ENCODE measurements around the gene PLEKHO2.
A peak's percentile ranks its signal among the peaks of the same experiment; 100 is the strongest.

Gene PLEKHO2

DNA sequence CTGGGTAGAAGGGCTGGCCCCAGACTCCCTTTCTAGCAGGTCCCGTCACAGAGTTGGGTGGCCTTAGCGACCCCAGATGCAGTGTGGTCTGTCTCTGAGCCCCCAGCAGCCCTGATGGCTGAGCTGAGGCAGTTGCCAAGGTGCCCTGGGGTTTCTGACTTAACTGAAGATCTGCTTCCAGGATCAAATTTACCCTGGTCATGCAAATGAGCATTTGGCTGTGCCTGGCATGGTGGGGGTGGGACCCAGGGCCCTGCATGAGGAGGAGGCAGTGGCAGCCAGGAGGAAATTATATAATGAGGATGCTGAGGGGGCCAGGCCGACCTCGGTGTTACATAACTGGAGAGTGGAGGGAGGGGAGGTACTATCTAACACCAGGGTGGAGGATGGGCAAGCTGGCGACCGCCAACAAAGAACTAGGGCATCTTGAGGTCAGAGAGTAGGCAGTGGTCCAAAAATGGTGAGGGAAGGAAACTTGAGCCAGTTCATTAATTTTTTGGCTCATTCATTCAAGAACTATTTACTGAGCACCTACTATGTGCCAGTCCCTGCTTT is 16.4 kb downstream of the PLEKHO2 start:
- H3K9me3 Mint-ChIP-seq, result no peaks in the 10 kb centered on the region

DNA sequence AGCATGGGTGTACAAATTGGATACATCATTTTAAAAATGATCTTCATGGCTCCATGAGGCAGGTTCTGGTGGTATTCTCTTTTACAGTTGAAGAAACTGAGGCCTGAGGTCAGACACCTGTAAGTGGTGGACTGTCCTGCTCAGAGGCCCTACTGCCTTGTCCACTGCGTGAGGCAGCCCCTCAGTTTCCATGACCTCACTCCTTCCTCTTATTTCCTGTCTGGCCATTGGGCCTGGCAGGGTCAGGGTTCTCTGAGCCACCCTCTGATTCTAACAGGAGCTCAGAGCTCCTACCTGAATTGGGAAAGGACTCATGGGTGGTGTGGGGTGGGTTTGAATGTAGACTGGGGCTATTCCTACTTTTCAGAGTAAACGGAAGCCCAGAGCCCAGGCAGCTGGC is 17.5 kb downstream of the PLEKHO2 start:
- no peaks in the 10 kb centered on the region for H3K27me3 Mint-ChIP-seq
- H3K4me3 Mint-ChIP-seq, result no peak overlapping the region
- peaks cover 89% of the 10 kb centered on the region for H3K36me3 Mint-ChIP-seq
- peaks cover 66% of the 10 kb centered on the region for H3K4me1 Mint-ChIP-seq
- H3K27ac Mint-ChIP-seq, result no peak overlapping the region
- no peaks in the 10 kb centered on the region for H3K9me3 Mint-ChIP-seq
- no peak for ATAC-seq

More for the DNA sequence above, 16.4 kb downstream of the PLEKHO2 start:
- ATAC-seq, result no peak
- Mint-ChIP-seq H3K4me1 (peaks cover 62% of the 10 kb centered on the region), H3K27me3 (no peaks in the 10 kb centered on the region), H3K27ac (peak overlapping the region; percentile 80), H3K4me3 (no peak overlapping the region), H3K36me3 (peaks cover 86% of the 10 kb centered on the region)

DNA sequence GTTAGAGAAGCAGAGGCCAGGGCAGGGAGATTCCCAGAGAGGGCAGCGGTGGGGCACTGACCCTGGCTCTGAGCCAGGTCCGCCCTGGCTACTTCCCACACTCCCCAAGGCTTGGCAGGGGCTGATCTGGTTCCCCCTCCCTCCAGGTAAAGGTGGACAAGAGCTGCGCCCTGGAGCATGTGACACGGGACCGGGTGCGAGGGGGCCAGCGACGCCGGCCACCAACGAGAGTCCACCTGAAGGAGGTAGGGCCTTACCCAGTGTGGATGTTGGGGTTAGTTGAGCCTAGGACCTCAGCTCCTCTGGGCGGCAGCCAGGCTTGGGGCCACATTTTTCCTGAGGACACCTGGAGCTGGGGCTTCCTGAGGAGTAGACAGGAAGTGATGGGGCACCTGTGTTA is 19.6 kb downstream of the PLEKHO2 start:
- Mint-ChIP-seq H3K4me1 (peaks cover 66% of the 10 kb centered on the region), H3K9me3 (no peaks in the 10 kb centered on the region), H3K27ac (no peak overlapping the region), H3K4me3 (no peak overlapping the region), H3K36me3 (peaks cover 72% of the 10 kb centered on the region), H3K27me3 (no peaks in the 10 kb centered on the region)
- no peak for ATAC-seq

DNA sequence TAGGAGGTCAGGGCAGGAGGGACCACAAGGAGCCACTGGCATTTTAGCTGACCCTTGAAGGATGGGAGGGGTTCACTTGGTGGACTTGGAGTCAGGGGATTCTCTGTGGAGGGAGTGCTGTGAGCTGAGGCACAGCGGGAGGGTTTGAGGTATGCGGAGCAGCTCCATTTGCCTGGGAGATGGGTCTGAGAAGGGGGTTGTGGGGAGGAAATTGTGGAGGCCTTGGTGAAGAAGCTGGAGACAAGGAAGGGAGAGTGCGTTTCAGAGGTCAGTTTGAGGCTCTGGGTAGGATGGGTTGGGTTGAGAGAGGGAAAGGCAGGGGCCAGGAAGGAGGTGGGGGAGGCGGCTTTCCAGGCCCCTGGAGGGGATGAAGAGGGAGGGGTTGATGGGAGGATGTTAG is 20.2 kb downstream of the PLEKHO2 start:
- no peak for ATAC-seq

DNA sequence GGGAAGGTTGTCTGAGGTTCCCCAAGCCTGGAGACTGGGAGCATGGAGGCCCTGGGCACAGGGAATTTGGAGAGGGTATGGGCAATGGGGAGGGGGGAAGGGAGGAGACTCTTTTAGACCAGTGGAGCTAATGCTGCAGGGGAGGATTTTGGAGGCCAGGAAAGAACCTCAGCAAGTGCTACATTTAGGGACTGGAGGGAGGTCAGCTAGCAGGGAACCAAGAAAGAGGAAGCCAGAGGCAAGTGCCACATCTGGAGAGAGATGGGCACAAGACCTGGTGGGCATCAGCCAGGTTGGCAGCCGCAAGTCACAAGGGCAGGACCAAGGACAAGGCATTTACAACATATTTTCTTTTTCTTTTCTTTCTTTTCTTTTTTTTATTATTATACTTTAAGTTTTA is 20.7 kb downstream of the PLEKHO2 start:
- ATAC-seq, result no peak
- Mint-ChIP-seq H3K4me3 (no peak overlapping the region), H3K36me3 (peaks cover 70% of the 10 kb centered on the region), H3K9me3 (no peaks in the 10 kb centered on the region), H3K27me3 (no peaks in the 10 kb centered on the region), H3K27ac (peak overlapping the region; percentile 17), H3K4me1 (peaks cover 62% of the 10 kb centered on the region)

More for the DNA sequence above, 20.2 kb downstream of the PLEKHO2 start:
- Mint-ChIP-seq H3K36me3 (peaks cover 70% of the 10 kb centered on the region), H3K27ac (peak overlapping the region; percentile 17), H3K27me3 (no peaks in the 10 kb centered on the region), H3K4me3 (no peak overlapping the region), H3K4me1 (peaks cover 62% of the 10 kb centered on the region), H3K9me3 (no peaks in the 10 kb centered on the region)

DNA sequence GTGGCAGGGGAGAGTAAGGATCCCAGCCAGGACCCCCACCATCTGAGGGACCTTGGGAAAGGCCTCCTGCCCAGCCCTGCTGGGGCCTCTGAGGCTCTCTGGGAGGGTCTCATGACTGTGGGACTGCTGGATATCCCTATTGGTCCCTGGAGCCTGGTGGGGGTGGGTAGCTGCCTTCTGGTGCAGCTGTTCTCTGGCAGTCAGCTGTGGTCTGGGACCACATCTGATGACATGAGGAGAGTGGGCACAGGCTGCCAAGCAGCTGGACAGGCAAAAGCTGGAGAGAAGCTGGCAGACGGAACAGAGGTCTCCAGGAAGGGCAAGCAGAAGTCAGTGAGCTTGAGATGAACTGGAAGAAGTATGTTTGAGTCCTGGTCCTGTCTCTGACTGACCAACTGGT is 22.4 kb downstream of the PLEKHO2 start:
- no peaks in the 10 kb centered on the region for H3K9me3 Mint-ChIP-seq
- peaks cover 58% of the 10 kb centered on the region for H3K36me3 Mint-ChIP-seq
- no peak for ATAC-seq

DNA sequence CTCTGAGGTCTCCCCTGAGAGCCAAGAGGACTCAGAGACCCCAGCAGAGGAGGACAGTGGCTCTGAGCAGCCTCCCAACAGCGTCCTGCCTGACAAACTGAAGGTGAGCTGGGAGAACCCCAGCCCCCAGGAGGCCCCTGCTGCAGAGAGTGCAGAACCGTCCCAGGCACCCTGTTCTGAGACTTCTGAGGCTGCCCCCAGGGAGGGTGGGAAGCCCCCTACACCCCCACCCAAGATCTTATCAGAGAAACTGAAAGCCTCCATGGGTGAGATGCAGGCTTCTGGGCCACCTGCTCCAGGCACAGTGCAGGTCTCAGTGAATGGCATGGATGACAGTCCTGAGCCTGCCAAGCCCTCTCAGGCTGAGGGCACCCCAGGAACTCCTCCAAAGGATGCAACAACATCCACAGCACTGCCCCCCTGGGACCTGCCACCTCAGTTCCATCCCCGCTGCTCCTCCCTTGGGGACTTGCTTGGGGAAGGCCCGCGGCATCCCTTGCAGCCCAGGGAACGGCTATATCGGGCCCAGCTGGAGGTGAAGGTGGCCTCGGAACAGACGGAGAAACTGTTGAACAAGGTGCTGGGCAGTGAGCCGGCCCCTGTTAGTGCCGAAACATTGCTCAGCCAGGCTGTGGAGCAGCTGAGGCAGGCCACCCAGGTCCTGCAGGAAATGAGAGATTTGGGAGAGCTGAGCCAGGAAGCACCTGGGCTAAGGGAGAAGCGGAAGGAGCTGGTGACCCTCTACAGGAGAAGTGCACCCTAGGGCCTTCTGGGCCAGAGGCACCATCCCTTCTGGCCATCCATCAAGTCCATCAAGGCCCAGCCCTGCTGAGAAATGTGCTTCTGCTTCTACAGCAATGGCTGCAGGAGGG is 23.6 kb downstream of the PLEKHO2 start:
- Mint-ChIP-seq H3K9me3 (no peaks in the 10 kb centered on the region), H3K4me3 (peak overlapping the region; percentile 18), H3K27me3 (no peaks in the 10 kb centered on the region), H3K36me3 (peaks cover 58% of the 10 kb centered on the region), H3K27ac (peak overlapping the region; percentile 58), H3K4me1 (peaks cover 55% of the 10 kb centered on the region)
- peak; percentile 82 for ATAC-seq

More for the DNA sequence above, 22.4 kb downstream of the PLEKHO2 start:
- no peak overlapping the region for H3K4me3 Mint-ChIP-seq
- H3K4me1 Mint-ChIP-seq, result peaks cover 48% of the 10 kb centered on the region
- peak overlapping the region; percentile 58 for H3K27ac Mint-ChIP-seq
- H3K27me3 Mint-ChIP-seq, result no peaks in the 10 kb centered on the region

DNA sequence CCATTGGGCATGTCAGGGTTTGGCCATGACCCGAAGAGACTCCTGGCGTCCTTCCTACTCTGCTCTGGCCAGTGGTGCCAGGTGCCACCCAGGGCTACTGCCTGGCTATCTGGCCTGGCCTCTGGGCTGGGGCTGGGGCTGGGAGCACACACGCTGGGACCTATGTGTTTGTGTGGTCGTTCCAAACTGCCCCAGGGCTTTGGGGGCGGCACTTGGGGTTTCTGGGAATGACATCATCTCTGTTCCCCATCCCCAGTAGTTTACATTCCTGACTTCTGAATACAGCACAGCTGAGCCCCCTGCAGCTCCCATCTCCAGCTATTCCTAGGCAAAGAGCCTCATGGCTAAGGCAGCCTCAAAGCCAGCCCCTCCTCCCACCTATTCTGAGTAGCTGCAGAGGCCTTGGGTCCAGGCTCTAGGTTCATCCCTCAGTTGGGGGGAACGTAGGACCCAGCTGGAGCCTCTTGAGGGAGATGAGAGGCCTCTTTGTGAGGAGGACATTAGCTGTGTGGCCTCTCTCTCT is 24.3 kb downstream of the PLEKHO2 start:
- Mint-ChIP-seq H3K36me3 (peaks cover 55% of the 10 kb centered on the region), H3K4me1 (peaks cover 55% of the 10 kb centered on the region), H3K27me3 (no peaks in the 10 kb centered on the region), H3K4me3 (no peak overlapping the region), H3K9me3 (no peaks in the 10 kb centered on the region), H3K27ac (no peak overlapping the region)
- no peak for ATAC-seq

DNA sequence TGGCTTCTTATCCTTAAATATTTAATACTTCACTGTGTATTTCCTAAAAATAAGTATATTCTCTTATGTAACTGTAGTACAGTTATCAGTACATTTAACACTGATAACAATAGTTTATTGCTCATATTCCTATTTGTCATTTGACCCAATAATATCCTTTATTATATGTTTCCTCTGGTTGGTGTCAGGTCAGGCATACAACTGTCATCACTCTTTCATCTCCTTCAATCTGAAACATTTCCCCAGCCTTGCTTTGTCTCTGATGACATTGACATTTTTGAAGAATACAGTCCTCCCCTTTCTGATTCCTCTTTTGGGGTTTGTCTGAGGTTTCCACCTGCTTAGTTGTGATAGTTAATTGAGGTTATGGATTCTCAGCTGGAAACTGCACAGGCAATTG is 27.8 kb downstream of the PLEKHO2 start:
- Mint-ChIP-seq H3K4me3 (no peak overlapping the region), H3K27ac (peak overlapping the region; percentile 20), H3K9me3 (no peaks in the 10 kb centered on the region), H3K36me3 (peaks cover 26% of the 10 kb centered on the region), H3K27me3 (no peaks in the 10 kb centered on the region), H3K4me1 (peaks cover 44% of the 10 kb centered on the region)
- ATAC-seq, result no peak

DNA sequence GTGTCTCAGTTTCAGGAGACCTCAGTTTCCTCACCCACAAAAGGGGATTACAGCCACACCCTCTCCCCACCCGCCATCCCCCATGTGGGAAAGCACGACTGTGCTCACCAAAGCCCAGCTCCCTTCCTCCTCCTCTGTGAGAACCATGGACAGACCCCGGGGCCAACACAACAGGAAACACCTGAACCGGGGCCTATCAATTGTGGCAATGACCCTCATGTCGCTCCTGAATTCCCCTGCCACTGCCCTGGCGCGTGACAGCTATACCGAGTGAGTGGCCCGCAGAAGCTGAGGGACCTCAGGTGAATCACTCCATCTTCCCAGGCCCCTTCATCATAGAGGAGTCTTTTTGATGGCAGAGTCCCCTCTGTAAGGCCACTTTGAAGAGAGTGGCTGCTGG is 28.6 kb downstream of the PLEKHO2 start:
- Mint-ChIP-seq H3K27me3 (no peaks in the 10 kb centered on the region), H3K36me3 (peaks cover 26% of the 10 kb centered on the region), H3K9me3 (no peaks in the 10 kb centered on the region), H3K27ac (no peak overlapping the region), H3K4me3 (no peak overlapping the region), H3K4me1 (peaks cover 43% of the 10 kb centered on the region)
- no peak for ATAC-seq

DNA sequence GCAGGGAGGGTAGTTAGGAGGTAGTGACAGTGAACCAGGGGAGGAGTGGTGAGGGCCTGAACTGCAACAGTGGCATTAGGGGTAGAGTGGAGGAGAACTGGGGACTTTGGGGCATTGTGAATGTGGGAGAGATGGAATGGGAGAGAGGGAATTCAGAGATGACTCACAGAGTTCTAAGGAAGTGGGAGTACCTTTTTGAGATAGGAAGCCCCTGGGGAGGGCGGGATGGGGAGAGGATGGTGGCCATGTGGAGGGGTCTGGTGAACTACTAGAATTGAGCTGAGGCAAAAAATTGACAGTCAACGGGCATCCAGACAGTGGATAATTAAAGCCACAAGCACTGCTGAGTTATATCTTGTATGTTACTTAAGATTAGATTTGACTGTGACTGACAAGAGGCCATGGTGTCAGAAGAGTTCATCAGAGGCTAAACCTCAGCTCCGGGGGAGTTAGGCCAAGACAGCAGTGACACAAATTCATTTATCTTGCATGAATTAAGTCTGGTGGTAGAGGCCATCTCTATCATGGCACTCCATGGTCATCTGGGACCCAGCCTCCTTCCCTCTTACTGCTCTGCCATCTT is 34.0 kb downstream of the PLEKHO2 start:
- Mint-ChIP-seq H3K4me3 (no peak overlapping the region), H3K36me3 (no peaks in the 10 kb centered on the region), H3K4me1 (peaks cover 38% of the 10 kb centered on the region), H3K9me3 (no peaks in the 10 kb centered on the region), H3K27ac (peak overlapping the region; percentile 26), H3K27me3 (no peaks in the 10 kb centered on the region)
- ATAC-seq, result no peak

DNA sequence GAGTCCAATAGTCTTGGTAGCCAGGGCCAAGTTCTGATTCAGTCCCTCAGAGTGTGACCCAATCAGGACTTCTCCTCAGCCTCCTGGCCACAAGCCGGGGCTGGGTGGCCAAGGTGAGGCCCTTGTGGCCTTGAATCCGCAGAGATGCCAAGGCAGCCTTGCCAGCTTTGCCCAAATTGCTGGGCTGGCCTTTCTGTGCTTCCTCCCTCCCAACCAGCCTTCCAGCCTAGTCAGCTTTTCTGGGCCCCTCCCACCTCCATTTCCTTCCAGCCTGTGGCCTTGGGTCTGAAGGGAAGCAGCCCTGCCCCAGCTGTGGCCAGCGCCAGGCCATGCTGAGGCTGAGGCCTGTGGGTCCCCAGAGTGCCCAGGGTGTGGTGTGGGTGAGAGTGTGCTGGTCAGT is 35.7 kb downstream of the PLEKHO2 start:
- no peak for ATAC-seq
- Mint-ChIP-seq H3K4me3 (no peak overlapping the region), H3K27me3 (no peaks in the 10 kb centered on the region), H3K9me3 (no peaks in the 10 kb centered on the region), H3K4me1 (peaks cover 48% of the 10 kb centered on the region), H3K27ac (peak overlapping the region; percentile 11), H3K36me3 (no peaks in the 10 kb centered on the region)

DNA sequence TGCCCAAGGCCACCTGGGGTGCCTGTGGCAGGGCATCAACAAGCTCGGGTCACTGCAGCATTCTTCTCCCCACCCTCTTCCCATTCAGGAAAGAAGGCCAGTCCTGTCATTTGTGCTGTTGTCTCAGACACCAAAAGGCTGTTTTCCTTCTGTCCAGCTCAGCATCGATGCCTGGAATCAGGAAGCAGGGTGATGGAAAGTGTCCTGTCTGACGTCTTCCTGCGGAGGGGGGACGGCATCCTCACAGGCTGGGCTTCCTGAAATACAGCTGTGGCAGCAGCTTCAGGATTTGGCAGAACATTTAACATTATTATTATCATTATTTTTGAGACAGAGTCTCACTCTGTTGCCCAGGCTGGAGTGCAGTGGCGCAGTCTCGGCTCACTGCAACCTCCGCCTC is 37.0 kb downstream of the PLEKHO2 start:
- Mint-ChIP-seq H3K36me3 (no peaks in the 10 kb centered on the region), H3K9me3 (no peaks in the 10 kb centered on the region), H3K27ac (peak overlapping the region; percentile 11), H3K27me3 (no peaks in the 10 kb centered on the region), H3K4me1 (peaks cover 54% of the 10 kb centered on the region), H3K4me3 (no peak overlapping the region)
- no peak for ATAC-seq

DNA sequence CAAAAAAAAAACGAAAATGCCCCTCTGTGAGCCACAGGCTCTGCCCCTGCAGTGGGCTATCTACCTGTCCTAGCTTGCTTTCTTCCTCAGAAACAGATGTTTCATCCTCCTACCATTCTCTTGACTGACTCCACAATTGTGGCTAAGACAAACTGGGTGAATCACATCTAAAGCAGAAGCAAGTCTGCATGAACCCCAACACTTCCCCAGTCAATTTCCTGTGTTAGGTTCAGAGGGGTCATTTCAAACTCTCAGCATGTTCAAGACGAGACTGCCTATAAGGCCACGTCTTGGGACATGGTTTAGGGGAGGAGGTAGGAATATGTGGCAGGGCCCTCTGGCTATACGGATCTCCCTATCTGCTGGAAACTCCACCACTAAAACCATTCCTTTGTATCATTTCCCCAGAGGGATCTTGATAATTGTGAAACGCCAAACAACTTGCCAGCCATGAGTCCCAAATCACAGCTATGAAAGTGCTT is 41.4 kb downstream of the PLEKHO2 start:
- Mint-ChIP-seq H3K9me3 (no peaks in the 10 kb centered on the region), H3K4me1 (peaks cover 33% of the 10 kb centered on the region), H3K27me3 (no peaks in the 10 kb centered on the region), H3K36me3 (no peaks in the 10 kb centered on the region), H3K4me3 (peak overlapping the region; percentile 11), H3K27ac (peak overlapping the region; percentile 88)
- ATAC-seq, result peak; percentile 80

DNA sequence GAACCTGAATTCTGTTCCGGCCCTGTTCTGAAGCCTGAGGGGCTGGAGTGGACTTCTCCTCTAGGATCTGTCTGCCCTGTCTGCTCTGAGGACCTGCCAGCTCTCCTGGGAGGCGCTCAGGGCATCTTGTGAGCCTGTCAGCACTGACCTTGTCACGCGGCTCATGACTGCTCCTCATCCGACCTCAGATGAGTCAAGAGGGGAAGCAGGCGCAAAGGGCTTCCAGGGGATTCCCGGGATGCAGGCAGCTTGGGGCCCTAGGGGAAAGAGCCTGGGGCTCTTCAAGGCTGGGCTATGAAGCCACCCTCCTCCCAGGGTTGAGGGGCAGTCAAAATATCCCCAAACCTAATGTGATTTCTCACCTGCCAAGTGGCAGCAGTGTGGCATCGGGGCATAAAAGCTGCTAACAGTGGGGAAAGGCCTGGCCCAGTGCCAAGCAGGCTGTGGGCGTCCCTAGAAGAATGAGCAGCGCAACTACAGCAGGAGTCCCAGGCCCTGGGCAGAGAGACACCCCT is 42.3 kb downstream of the PLEKHO2 start:
- peak; percentile 88 for ATAC-seq
- H3K4me1 Mint-ChIP-seq, result peaks cover 31% of the 10 kb centered on the region
- H3K36me3 Mint-ChIP-seq, result no peaks in the 10 kb centered on the region
- H3K4me3 Mint-ChIP-seq, result peak overlapping the region; percentile 5
- H3K27me3 Mint-ChIP-seq, result no peaks in the 10 kb centered on the region
- peak overlapping the region; percentile 88 for H3K27ac Mint-ChIP-seq
- H3K9me3 Mint-ChIP-seq, result no peaks in the 10 kb centered on the region

Data from stimulated activated memory B cell treated with anti-CD40 and anti-IgM and Interleukin-4, amounts not matched to agents 10 μg/mL and 1 μg/mL and 100 μg/mL, for 72 hours (primary cell).